ENCODE measurements around the gene THRB.

THRB gene

DNA sequence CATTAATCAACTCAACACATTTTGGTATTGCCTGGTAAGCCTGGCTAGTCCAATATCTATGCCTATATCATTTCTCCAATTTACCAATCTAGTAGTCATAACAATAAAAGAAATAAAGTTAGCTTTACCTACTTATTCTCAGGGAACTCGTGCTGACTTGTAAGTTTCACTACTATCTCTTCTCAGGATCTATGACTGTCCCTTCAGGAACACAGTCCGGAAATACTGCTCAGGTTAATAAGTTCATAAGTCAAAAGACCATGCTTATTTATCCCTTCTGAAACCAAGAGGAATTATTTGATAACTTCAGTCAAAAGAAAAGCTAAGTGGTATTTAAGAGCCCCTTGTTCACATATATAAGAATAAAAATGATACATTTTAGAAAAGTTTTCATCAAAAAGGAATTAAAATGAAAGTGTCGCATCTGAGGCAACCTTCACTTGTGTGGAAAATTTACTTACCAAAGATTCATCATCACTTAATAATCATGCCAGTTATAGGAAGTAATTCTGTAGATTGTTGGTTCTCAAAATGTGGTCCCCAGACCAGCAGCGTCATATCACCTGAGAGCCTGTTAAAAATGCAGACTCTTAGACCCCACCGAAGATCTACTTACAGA lies 15.5 kb upstream of the THRB start:
- DNase-seq = no peak

DNA sequence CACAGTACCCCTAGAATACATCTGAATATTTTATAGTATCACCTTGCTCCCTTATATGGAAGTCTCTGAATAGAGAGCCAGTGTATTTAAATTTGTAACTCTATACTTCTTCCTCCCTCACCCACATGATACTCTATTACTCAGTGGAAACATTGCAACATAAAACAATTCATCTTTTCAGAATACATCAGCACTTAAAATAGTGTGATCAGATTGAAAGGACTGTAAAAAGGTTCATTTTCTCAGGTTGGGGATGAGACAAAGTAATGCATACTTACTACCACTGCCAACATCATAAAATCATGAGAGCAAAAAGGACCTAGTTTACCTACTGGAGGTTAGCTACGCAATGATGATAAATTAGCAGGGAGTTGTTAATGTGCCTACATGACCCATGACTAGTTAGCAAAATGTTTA lies 13.8 kb upstream of the THRB start:
- DNase-seq = no peak

DNA sequence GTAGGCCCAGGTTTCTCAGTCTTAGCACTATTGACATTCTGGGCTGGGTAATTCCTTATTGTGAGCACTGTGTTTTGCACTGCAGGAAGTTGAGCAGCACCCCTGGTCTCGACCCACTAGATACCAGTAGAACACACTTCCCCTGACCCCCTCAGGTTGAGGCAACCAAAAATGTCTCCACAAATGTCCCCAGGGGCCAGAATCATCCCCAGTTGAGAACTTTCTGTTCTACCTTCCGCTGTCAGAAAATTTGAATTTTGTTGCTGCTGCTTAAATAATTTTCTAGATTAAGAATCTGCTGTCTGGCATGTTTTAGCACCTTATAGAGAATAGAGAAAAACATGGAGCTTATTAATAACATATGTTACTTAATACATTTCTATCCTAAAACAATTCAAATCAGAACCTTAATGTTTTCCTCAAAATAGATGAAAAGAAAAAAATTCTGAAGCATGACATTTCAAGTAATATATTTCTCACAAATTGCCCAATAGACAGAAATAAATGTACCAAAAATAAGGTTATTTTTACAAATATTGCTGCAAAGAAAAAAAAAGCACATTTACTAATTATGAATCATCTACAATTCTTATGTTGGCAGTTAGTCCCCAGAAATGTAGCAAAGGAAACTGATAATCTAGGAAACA lies 13.2 kb upstream of the THRB start:
- no peak for DNase-seq

DNA sequence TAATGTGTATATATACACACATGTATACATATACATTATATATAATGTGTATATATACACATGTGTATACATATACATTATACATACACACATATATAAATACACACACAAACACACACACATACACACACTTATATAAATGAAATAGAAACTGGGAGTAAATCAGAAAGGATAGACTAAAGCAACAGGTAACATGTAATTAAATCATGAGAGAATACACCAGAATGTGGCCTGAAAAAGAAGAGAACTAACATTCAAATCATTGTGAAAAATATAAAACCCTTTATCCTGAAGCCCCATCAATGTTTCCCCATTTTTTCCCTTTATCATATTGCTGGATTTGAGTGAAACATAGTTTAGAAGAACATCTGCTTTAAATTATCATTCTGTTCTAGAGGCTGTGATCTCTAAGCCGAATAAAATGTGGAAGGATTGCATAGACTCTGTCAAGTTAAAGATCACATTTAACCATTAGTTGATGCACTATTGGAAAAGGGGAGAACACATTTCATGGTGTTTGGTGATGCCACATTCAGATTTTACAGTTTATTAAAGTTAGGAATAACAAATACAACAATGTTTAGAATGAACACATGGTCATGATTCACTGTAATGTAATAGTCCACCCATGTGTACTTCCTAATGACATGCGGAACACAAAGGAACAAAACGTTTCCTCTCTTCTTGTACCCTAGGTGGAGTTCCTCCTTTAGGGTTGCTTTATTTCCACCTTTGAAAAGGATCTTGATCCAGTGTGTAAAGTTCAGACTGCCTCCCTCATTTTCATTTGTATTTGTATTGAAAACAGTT lies 12.5 kb upstream of the THRB start:
- DNase-seq = no peak

DNA sequence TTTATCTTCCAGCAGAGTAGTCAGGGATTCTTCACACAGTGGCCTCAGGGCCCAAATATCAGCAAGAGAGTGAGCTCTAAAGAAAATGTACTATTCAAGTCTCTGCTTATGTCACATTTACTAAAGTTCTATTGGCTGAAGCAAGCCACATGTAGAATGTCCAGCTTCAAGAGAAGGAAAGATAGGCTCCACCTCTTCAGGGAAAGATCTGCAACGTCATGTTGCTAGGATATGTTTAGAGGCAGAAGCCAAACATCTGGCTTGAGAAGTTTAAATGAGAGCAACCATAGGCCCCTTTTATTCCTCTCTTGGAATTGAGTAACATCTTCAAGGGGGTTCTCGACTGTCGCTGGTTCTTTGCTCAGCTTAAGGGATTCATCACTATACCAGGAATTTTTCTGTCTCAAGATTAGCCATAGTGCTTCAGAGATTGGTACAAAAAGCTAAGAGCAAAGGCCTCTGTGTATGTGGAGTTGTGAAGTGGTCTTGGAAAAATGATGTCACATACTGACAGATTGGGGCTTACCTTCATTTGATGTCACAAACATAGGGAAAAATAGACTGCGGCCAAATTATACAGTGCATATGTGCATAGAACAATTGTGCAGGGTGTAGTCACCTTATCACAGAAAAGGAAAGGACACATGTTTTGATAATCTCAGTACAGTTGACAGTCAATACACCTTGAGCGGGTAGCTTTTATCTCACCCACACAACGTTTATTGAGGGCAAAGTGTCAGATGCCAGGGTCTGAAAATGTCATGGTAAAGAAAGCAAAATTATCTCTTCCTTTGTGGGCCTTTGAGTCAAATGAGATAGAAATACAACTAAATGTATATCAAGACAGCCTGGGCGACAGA lies 11.3 kb upstream of the THRB start:
- DNase-seq = no peak

DNA sequence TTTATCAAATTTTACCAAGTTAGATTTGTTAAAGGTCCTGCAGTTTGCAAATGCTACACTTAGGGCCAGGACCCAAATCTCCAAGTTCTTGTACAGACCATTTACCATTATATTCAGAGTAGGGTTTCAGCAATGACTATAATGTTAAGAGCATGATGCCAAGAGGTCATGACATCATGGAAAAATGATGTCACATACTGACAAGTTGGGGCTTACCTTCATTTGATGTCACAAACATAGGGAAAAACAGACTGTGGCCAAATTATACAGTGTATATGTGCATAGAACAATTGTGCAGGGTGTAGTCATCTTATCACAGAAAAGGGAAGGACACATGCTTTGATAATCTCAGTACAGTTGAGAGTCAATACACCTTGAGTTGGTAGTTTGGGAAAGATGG lies 10.1 kb upstream of the THRB start:
- DNase-seq = no peak

DNA sequence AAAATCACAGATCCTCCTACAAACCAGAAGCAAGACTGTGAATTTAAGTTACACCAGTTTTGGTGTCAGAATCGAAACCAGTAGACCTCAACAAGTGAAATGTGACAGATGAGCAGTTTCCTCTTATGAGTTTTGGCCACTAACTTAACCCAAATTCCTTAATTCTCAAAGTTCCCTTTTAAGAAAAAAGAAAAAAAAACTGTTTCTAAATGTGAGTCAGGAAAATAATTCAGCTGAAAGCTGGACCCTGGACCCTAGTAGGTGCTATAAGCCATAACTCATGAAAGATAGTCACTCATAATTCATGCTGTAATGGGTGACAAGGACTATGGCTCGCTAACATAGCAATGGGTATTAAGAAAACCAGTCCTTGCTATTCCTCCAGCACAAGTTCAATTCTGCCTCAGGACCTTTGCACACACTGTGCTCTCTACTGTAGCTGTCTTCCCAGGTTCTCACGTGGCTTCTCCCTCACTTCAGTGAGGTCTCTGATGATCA lies 9.0 kb upstream of the THRB start:
- peak; percentile 13 for DNase-seq

DNA sequence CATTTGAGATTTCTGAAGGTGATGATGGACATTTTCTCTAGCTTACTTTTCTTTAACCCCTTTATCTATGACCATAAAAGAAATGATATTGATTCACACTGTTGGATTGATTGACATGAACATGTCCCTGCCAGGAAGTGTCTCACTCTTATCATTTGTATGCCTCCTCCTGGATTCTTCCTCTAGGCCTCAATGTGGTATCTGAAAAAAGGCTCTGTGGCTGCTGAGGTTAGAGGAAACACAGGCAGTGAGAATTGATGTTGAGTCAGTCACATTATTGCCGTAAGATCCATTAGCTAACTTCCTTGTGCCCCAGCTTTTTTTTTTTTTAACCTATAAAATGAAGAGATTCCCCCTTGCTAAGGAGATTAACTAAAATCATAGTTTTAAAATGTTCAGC lies 8.0 kb upstream of the THRB start:
- DNase-seq = peak; percentile 31

DNA sequence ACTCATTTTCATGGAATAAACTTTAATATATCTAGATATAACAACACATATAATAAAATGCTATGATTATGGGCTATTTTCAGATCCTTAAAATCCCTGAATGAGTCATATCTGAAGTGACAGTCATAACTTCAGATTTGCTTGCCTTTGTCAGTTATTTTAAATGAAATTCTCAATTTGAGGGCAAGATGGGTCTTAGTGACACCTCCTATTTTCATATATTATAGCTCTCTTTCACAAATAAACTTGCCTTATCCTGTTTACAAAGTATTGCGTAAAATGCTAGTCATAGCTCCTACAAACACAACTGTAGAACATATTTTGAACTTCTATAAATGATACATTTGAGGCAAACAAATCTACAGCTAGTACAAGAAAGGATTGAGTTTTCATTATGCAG lies 6.2 kb upstream of the THRB start:
- DNase-seq = no peak

DNA sequence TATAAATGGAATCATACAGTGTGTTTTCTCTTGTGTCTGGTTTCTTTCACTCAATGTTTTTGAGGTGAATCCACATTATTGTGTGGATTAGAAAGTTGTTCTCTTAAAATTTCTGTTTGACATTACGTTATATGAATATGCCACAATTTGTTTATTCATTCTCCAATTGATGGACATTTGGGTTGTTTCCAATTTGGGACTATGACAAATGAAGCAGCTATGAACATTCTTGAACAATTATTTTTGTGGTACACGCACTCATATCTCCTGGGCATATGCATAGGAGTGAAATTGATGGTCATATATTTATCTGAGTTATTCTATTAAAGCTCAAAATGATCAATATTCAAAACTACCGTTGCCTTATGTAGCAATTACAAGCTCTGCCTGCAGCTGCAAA lies 5.3 kb upstream of the THRB start:
- DNase-seq = no peak

DNA sequence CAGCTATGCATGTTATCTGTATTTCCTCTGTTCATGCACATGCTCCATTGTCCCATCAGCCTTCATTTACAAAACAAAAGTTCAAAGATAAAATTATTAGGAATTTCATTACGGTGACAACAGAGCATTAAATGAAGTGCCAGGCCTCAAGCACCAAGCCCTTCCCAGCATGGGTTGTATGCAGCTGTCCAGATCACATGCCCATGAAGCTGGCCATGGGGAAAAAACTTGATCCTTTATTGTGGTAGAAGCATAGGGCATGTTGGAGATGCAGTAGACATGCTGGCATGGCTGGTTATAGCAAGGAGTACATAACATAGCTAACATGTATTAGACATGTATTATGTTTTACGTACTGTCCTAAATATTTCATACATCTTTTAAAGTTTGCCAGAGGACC lies 4.1 kb upstream of the THRB start:
- DNase-seq = no peak

DNA sequence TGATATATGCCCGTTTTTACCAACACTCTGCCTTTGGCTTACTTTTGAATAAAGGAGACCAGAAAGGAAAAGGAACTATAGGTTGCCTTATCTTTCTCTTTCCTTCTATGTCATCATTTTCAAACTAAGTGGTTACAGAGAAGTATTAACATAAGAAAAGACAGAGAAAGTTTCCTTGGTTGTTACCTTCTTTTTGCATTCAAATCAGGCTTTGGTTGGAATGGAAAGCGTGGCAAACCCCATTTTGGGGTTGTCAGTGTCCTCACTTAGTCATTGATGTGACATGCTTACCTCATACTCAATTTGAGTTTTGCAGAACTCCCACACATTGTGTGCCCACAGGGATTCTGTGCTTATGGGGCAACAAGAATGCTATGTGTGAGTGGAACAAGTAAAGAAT lies 3.7 kb upstream of the THRB start:
- DNase-seq = peak; percentile 9

DNA sequence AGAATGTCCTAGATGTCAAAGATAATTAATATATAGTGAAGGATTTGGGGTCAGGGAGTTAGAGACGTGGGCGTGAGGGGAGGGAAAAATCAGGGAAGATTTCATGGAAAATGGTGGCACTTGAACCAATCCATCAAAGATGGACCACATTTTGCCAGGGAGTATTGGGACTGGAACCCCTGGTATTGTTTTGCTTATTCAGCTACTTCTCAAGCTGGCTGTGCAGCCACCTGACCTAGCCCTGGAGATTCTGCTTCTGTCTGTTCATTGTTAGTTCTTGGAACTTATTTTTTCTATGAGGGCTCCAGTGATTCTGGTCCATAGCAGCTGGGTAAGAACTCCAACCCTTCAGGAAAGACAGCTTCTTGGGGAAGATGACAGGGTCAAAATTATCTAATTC lies 3.3 kb upstream of the THRB start:
- DNase-seq = no peak

DNA sequence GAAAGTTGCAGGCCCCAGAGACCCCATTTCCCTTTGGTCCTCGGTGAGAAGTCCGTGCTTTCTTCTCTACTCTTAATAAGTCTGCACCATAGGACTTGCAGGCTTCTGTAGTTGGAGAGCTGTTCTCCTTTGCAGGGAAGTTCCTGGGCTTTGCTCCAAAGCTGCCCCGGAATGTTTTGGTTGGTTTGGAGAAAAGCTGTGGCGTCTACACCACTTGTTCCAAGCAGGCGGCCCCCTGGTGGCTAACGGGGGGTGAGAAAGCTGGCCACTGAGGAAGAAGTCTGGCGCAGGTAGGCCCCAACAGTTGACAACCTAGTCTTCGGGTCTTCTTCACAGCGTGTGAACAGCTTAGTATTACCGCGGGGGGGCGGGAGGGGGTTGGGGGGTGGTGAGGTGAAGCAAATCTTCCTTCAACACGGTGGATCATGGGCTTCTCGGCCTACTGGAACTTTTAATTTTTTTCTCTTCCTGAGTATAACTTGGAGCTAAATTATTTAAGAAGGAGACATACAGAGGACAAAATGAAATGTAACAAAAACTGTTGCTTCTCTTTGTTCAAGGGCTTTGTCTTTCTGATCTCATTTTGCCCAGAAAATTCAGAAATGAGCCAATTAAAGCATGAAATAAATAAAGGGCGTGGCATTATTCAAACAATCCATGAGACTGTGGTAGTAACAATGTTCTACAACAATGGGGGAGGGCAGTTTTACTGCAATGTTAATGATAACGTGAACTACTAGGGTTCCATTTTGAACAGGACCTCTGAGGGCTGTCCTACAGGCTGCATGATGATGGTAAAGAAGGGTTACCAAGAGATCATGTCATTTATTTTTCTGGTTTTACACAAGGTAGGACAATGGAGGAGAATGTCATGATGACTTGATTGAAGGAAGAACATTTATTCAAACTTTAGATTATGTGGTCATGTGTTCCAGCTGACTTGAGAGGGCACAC lies 2.2 kb upstream of the THRB start:
- DNase-seq = no peak

DNA sequence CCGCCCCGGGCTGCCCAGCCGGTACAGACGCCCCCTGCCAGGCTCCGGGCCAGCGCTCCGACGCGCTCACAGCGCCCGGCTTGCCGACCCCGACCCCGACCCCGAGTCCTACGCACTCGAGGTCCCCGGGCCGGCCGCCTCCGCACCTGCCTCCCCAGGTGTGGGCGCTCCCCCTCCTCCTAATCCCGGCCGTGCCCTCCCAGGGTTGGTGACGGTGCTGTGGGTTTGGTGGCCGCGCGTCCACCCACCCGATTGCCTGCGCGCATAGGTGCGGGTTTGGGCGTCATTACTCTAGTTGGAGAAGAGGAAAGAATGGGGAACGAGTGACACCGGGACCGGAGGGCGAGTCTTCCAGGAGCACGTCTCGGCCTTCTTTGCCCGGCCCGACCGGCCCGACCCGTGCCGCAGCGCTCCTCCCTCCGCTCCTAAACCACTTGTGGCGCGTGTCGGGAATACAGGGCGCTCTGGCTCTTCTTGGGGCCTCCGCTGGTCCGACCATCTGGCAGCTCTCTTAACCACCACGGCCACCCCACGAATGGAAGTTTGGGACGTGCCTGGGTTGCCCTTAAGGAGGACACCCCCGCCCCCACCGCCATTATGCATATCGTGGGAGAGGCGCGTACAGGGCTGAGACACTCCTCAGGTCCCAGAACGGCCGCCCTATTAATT lies 810 bp upstream of the THRB start:
- DNase-seq = no peak

DNA sequence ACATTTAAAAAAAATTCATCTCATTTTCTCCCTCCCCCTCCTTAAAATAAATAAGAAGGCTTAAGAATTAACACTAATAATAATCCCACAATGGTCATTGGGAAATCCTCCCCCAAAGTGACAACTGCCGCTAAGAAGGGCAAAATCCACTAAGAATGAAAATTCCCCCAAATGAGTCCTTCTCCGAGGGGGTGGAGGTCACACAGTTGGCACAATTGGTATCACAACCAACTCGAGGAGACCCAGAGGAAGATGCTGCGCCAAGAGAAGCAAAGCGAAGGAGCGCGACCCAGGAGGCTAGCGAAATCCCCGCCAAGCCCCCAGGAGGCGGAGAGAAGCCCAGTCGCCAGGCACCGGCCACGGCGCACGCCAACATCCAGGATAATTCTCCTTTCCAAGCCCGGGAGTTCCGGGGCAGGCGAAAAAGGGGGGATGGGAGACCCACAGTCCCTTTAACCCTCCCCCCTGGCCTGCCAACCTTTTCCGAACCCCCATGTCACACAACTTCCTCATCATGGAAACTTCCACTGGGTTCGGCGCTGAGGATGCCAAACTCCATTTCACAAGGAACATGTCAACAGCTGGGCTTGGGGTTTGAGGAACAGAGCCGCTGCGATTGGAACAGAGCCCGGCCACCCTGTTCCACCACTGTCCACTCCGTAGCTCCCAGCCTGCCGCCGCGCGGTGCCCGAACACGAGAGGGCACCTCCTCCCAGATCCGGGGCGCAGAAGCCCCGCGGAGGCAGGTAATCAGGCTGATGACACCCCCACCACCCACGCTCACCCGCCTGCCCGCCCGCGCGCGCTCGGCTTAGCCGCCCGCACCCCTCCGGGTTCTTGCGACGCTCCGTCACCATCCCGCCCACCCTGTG lies 668 bp downstream of the THRB start:
- DNase-seq = no peak

DNA sequence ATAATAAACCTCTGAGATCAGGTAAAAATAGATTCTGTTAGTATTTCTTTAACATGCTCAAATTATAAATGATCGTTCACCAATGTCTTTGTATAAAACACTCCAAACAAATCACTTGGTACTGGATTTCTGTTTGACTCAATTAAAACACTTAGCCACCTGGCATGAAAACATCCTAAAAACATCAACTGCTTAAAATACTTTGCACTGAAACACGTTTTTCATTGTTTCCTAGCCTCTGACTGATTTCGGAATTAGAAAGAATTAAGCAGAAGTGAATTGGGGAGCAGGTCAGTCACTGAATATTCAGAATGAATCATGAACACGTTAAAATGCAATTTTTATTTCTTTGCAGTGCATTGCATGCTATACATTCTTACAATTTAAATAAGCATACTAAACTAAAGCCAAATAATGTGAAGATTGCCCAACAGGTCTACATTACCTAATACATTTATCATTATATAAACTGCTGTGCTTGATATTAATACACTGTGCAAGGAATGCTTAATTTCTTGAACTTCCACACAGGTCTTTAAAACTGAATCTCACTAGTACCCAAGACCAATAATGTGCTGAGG lies 1.6 kb downstream of the THRB start:
- no peak for DNase-seq

DNA sequence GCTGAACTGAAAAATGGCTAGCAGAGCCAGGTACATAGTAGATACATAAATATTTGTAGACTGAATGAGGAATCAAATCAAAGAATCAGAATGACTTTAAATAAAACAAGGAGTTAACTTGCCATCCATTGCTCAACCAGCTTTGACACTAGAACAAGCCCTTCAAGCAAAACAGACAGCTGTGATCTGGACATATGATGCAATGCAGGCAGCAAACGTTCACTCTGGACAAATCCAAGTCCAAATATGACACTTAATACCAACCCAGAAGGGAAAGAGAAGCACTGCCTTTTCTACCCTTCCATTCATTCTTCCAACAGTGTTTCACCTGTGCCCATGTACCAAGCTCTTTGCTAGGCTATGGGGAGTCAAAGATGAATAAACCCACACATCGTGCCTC lies 4.5 kb downstream of the THRB start:
- no peak for DNase-seq

DNA sequence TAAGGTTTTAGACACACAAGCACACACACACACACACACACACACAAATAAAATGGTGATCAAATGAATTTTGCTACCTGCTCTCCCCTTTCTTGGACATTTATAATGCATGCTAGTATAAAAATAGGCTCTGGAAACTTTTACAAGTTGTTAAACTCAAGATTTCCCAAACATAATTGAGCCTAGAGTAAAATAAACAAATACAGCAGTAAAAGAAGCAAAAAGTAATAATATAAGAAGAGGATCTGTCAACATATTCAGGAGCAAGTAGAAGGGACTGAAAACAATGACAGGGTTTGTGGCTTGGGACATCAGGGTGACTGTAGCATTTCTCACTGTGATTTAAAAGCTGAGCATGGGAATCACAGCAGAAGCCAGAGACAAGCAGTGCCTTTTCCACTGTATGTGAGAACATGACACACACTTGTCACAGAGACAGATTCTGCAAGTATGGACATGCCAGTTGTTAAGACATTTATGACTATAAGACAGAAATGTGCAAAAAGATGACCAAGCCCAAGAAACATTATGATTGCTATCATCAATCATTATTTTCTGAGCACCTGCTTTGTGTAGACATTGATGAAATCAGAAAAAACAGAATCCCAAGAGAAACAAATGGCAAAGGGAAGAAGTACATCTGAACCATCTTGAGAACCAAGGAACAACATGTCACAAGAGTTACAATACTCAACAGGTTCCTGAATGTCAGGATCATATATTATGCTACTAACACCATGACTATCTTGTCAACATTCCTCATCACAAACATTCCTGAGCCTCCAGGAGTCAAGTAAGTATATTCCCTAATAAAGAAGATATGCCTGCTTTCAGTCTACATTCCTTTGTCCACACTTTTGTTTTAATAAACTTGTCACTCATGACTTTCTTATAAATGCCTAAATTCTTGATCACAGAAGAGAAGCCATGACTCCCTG lies 7.1 kb downstream of the THRB start:
- no peak for DNase-seq
